SK-N-MC (cell line): ENCODE data around the gene VPS37C.

Experiments
- EZH2 ChIP-seq: fragments of 200-600 bp; sonication (generic); IDR thresholded peaks from one replicate; pipeline ENCODE4 v1.6.1; 2017; ENCODE audit warnings: antibody characterized with exemption
- POLR2AphosphoS5 ChIP-seq: IDR thresholded peaks from 2 replicates; pipeline ENCODE4 v1.6.1; 2012; ENCODE audit warnings: mild to moderate bottlenecking, low read depth, low read length, borderline replicate concordance

DNA sequence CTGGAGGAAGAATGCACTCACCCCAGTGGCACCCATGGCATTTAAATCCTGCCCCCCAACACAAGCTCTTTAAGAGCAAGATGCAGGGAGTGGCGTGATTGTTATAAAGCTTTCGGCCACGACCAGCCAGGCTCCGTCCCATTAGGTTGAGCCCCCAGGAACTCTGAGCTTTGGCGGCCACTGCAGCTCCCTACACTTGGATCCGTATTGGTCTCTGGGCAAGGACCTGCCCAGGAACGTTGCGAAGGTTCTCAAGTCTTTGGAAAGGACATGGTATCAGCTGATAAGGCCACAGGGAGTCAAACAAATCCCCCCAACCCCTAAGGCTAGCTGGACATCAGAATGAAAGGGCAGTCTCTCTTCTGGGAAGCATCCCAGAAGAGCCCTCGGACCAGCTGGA, 9.3 kb upstream of the VPS37C start:
- no peak for TF ChIP-seq EZH2
- no peak for TF ChIP-seq POLR2AphosphoS5
